Activated CD4-positive, alpha-beta T cell treated with anti-CD3 and anti-CD28 coated beads for 4 hours (primary cell): ENCODE data around the gene ACKR1.

Source experiments
- DNase-seq, 2 donors: peaks; one replicate each; pipeline ENCODE4 v3.0.0-alpha.2; 2020

The ACKR1 gene

DNA sequence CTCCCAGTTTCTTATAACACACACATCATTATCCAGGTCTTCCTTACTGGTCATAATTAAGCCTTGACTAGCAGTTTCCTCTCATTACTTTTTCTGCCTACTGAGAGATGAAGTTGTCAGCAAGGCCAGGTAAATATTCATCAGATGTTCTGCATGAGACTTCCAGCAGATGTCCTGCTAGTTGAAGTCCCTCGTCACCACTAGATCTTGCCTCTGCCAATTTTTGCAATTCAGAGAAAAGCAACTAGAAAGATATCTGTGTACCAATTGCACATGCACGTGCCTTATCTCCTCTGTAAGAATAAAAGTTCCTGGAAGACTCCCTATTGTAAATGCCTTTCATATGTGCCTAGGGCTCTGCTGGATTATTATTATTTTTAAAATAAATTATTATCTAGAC is 18.3 kb downstream of the ACKR1 start:
- no peak for DNase-seq

- no peak for DNase-seq
These were observed 23.9 kb downstream of the ACKR1 start for GRCh38 chr1:159228554-159228953.

- no peak for DNase-seq
These were observed 24.7 kb downstream of the ACKR1 start for GRCh38 chr1:159229260-159229885.

DNA sequence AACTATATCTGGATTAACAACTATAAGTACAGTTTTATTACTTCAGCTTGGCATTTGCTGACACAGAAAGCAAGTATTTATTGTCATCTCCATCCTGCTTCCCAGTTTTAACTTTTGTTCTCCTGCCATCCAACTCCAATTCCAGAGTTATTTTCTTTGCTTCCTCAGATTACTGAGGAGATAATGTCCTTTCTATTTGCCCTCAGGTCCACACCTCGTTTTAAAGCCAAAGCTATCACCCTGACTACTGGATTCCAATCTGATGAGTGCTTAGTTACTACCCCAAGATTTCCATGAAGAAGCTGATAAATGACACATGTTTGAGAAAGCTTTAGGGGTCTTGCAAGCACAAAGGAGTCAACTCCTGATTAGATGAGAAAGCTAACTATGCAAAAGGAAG is 25.2 kb downstream of the ACKR1 start:
- no peak for DNase-seq

GRCh38 chr1:159239551-159240220 is 35.0 kb downstream of the ACKR1 start:
- no peak for DNase-seq

GRCh38 chr1:159247266-159247665 is 42.6 kb downstream of the ACKR1 start:
- DNase-seq: no peak

GRCh38 chr1:159248311-159248710 is 43.6 kb downstream of the ACKR1 start:
- DNase-seq: no peak

DNA sequence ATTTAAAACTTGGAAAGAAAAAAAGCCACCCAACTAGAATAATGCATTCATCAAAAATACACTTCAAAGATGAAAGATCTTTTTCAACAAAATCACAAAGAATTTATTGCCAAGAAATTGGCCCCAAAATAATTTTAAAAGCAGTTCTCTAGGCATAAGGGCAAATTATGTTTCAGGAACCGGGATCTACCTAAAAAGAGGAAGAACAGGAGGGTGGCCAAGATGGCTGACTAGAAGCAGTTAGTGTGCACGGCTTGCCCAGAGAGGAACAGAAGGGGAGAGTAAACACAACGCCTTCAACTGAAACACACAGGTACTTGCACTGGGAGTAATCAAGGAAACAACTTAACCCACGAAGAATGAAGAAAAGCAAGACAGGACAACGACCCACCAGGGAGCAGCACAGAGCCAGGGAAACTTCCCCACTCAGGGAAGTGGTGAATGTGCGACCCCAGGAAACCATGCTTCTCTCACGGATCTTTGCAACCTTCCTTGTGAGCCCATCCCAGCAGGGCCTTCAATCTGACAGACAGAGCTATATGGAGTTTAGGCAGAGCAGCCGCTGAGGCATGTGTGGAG is 46.1 kb downstream of the ACKR1 start:
- DNase-seq: no peak
